HEK293T (cell line): ENCODE results near the gene SLC25A26.
A peak's percentile ranks its signal among the peaks of the same experiment; 100 is the strongest.

Source experiments
- CTCF ChIA-PET: fragments of 350-600 bp; formaldehyde crosslinking; extraction: SDS; loops from one replicate; lab custom pipeline; 2021; ENCODE audit warnings: antibody characterized with exemption, inconsistent platforms; lab: Yijun Ruan, JAX
- POLR2A ChIA-PET: fragments of 350-600 bp; formaldehyde crosslinking; extraction: SDS; loops from one replicate; lab custom pipeline; 2020; ENCODE audit warnings: antibody characterized with exemption, inconsistent platforms; lab: Yijun Ruan, JAX
- DNase-seq: peaks from one replicate; pipeline ENCODE4 v3.0.0; 2012; ENCODE audit warnings: mixed read lengths; ENCODE audit errors: extremely low spot score
- ARNT ChIP-seq: fragments of 450-650 bp; IDR thresholded peaks from 2 replicates; pipeline ENCODE4 v1.6.1; 2017; ENCODE audit warnings: mild to moderate bottlenecking
- BHLHE40 ChIP-seq: fragments of 450-650 bp; IDR thresholded peaks from 2 replicates; pipeline ENCODE4 v1.6.1; 2016; ENCODE audit warnings: mild to moderate bottlenecking, moderate library complexity, borderline replicate concordance
- CTBP1 ChIP-seq: fragments of 450-650 bp; IDR thresholded peaks from 2 replicates; pipeline ENCODE4 v1.6.1; 2016; ENCODE audit warnings: borderline replicate concordance
- ELF4 ChIP-seq: fragments of 450-650 bp; IDR thresholded peaks from 2 replicates; pipeline ENCODE4 v1.6.1; 2017; ENCODE audit warnings: antibody characterized with exemption
- FOXA1 ChIP-seq: fragments of 450-650 bp; IDR thresholded peaks from 2 replicates; pipeline ENCODE4 v1.6.1; 2016; ENCODE audit warnings: mild to moderate bottlenecking
- FOXK2 ChIP-seq: fragments of 450-650 bp; IDR thresholded peaks from 2 replicates; pipeline ENCODE4 v1.6.1; 2016; ENCODE audit warnings: mild to moderate bottlenecking
- FOXM1 ChIP-seq: fragments of 450-650 bp; IDR thresholded peaks from 2 replicates; pipeline ENCODE4 v1.6.1; 2017; ENCODE audit warnings: mild to moderate bottlenecking, borderline replicate concordance
- HDGF ChIP-seq: fragments of 450-650 bp; IDR thresholded peaks from 2 replicates; pipeline ENCODE4 v1.6.1; 2017; ENCODE audit warnings: antibody characterized with exemption, borderline replicate concordance
- L3MBTL2 ChIP-seq: fragments of 450-650 bp; conservative IDR thresholded peaks from 2 replicates; pipeline ENCODE4 v1.6.1; 2016; ENCODE audit warnings: mild to moderate bottlenecking
- LEF1 ChIP-seq: fragments of 450-650 bp; IDR thresholded peaks from 2 replicates; pipeline ENCODE4 v1.6.1; 2017; ENCODE audit warnings: mild to moderate bottlenecking, borderline replicate concordance
- NFRKB ChIP-seq: fragments of 450-650 bp; IDR thresholded peaks from 2 replicates; pipeline ENCODE4 v1.6.1; 2016; ENCODE audit warnings: mild to moderate bottlenecking, moderate library complexity
- PKNOX1 ChIP-seq: fragments of 450-650 bp; IDR thresholded peaks from 2 replicates; pipeline ENCODE4 v1.6.1; 2016
- SP1 ChIP-seq: fragments of 450-650 bp; IDR thresholded peaks from 2 replicates; pipeline ENCODE4 v1.6.1; 2017
- SUZ12 ChIP-seq: fragments of 450-650 bp; IDR thresholded peaks from 2 replicates; pipeline ENCODE4 v1.6.1; 2016; ENCODE audit warnings: mild to moderate bottlenecking
- TARDBP ChIP-seq: fragments of 450-650 bp; IDR thresholded peaks from 2 replicates; pipeline ENCODE4 v1.6.1; 2016
- ZNF384 ChIP-seq: fragments of 450-650 bp; IDR thresholded peaks from 2 replicates; pipeline ENCODE4 v1.6.1; 2016

The SLC25A26 gene

DNA sequence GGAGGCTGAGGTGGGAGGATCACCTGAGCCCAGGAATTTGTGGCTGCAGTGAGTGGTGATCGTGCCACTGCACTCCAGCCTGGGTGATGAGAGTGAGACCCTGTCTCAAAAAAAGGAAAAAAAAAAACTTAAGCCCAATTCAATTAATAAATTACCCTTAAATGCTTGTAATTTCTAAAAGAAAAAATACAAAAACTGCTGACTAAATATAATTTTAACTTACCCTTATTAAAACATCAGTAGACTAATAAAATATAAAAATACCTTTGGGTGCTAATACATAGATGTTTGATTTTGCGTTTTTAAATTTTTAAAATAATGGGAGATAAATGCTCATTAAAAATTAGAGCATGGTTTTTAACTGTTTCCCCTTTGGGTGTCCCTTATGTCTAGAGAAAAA, 17.5 kb upstream of the SLC25A26 start:
- DNase-seq, result no peak
- CTCF ChIA-PET, result no interaction called here
- POLR2A ChIA-PET, result no interaction called here
- TF ChIP-seq HDGF (no peak), ARNT (no peak), BHLHE40 (no peak), SP1 (no peak), ELF4 (no peak), CTBP1 (no peak), L3MBTL2 (no peak), ZNF384 (no peak)

GRCh38 chr3:66206806-66207205, 14.0 kb upstream of the SLC25A26 start:
- DNase-seq, result no peak
- POLR2A ChIA-PET, result no interaction called here
- CTCF ChIA-PET, result no interaction called here
- no peak for TF ChIP-seq ARNT
- TF ChIP-seq HDGF, result no peak
- no peak for TF ChIP-seq SUZ12
- TF ChIP-seq NFRKB, result no peak
- no peak for TF ChIP-seq LEF1
- TF ChIP-seq SP1, result no peak
- TF ChIP-seq CTBP1, result no peak
- TF ChIP-seq ZNF384, result no peak
- no peak for TF ChIP-seq TARDBP
- no peak for TF ChIP-seq ELF4
- TF ChIP-seq BHLHE40, result no peak

- ChIA-PET CTCF (no interaction called here), POLR2A (no interaction called here)
- no peak for TF ChIP-seq NFRKB
- TF ChIP-seq BHLHE40, result no peak
- no peak for DNase-seq
These were observed 12.6 kb upstream of the SLC25A26 start for GRCh38 chr3:66208189-66208588.

GRCh38 chr3:66210687-66211295, 10.0 kb upstream of the SLC25A26 start:
- DNase-seq, result no peak
- TF ChIP-seq ELF4, result no peak
- no peak for TF ChIP-seq PKNOX1
- TF ChIP-seq TARDBP, result no peak
- TF ChIP-seq HDGF, result no peak
- TF ChIP-seq BHLHE40, result no peak
- TF ChIP-seq SUZ12, result no peak
- no peak for TF ChIP-seq FOXA1
- TF ChIP-seq LEF1, result no peak
- TF ChIP-seq SP1, result no peak
- ChIA-PET CTCF (interaction anchor here (0.6 to 1.3 kb wide), 2 partner anchors 10 to 1757 kb away, joined by 3 read pairs; partner anchors contain the start of gene SLC25A26), POLR2A (no interaction called here)

DNA sequence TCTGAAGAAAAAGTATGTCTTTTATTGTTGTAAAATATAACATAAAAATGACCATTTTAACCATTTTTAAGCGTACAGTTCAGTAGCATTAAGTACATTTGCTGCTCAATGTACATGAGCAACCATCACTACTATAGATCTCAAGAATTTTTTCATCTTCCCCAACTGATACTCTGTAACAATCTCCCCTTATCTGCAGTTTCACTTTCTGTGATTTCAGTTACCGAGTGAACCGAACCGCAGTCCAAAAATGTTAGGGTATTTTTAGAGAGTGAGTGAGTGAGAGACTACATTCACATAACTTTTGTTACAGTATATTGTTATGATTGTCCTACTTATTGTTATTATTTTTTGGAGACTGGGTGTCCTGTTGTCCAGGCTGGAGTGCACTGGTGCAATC, 9.0 kb upstream of the SLC25A26 start:
- TF ChIP-seq FOXM1 (no peak), FOXK2 (no peak), ARNT (no peak), SP1 (no peak), LEF1 (no peak), BHLHE40 (no peak), SUZ12 (no peak)
- ChIA-PET POLR2A (no interaction called here), CTCF (interaction anchor here (1.3 kb wide), 1 partner anchor 9 kb away, joined by 3 read pairs; the partner anchor contains the start of gene SLC25A26)
- no peak for DNase-seq

GRCh38 chr3:66215106-66215505, 5.7 kb upstream of the SLC25A26 start:
- no peak for DNase-seq
- POLR2A ChIA-PET, result no interaction called here
- TF ChIP-seq ZNF384 (no peak), FOXM1 (no peak), TARDBP (no peak), CTBP1 (no peak), NFRKB (no peak), PKNOX1 (no peak), FOXK2 (no peak), SUZ12 (no peak), L3MBTL2 (no peak), ELF4 (no peak), LEF1 (no peak), ARNT (no peak), FOXA1 (no peak)
- CTCF ChIA-PET, result no interaction called here

GRCh38 chr3:66220066-66220465, 735 bp upstream of the SLC25A26 start:
- CTCF ChIA-PET, result interaction anchor here (1.5 kb wide), 1 partner anchor 9 kb away, joined by 3 read pairs; no protein-coding TSS in a partner anchor
- POLR2A ChIA-PET, result interaction anchor here (0.6 to 1.3 kb wide), 3 partner anchors 25 to 473 kb away, joined by 3 read pairs; no protein-coding TSS in a partner anchor
- no peak for DNase-seq
- TF ChIP-seq BHLHE40 (no peak), PKNOX1 (peak; percentile 75), LEF1 (no peak)
